ENCODE measurements around the gene PLIN5. TPM values are rescaled to one million over a fixed set of nuclear protein-coding genes. Genes with fewer than 3 reads are reported as not detected.

Gene PLIN5
- total and polyA plus RNA-seq, 9 donors, result 8.8 to 149 (median 85.0) TPM

- Histone ChIP-seq H3K27ac (no peak overlapping the region), H3K4me3 (no peak overlapping the region), H3K4me1 (ENCODE audit: insufficient read depth) (peaks cover 2% of the 10 kb centered on the region), H3K9me3 (no peaks in the 10 kb centered on the region), H3K36me3 (no peaks in the 10 kb centered on the region), H3K27me3 (no peaks in the 10 kb centered on the region)
- intact Hi-C loops (cut with DNase I), result loop anchor here in 1 of 4 donors (10.0 kb wide), 1 partner anchor 288 kb away; no protein-coding TSS in a partner anchor
- 67 to 78% (median 70%) methylated on average over 18 of the region's 18 CpGs for WGBS, 3 donors
- peak in 1 of 5 donors; percentile 18 for DNase-seq
- TF ChIP-seq EP300 (IDR thresholded peaks at IDR 0.05), result no peak
- TF ChIP-seq POLR2A (IDR thresholded peaks at IDR 0.05), result no peak
- no peak for TF ChIP-seq CTCF (IDR thresholded peaks at IDR 0.05)
These were observed 17.4 kb upstream of the PLIN5 start for GRCh38 chr19:4552525-4552819.

- Histone ChIP-seq H3K4me1 (ENCODE audit: insufficient read depth) (peaks cover 2% of the 10 kb centered on the region), H3K27ac (no peak overlapping the region), H3K27me3 (no peaks in the 10 kb centered on the region), H3K9me3 (no peaks in the 10 kb centered on the region), H3K4me3 (no peak overlapping the region), H3K36me3 (no peaks in the 10 kb centered on the region)
- DNase-seq, result peak in 1 of 5 donors; percentile 17
- WGBS, 3 donors, result 80 to 85% (median 82%) methylated on average over 26 of the region's 26 CpGs
- no peak for TF ChIP-seq CTCF (IDR thresholded peaks at IDR 0.05)
- TF ChIP-seq EP300 (IDR thresholded peaks at IDR 0.05), result no peak
- TF ChIP-seq POLR2A (IDR thresholded peaks at IDR 0.05), result no peak
- intact Hi-C loops (cut with DNase I), result loop anchor here in 1 of 4 donors (10.0 kb wide), 1 partner anchor 286 kb away; no protein-coding TSS in a partner anchor
These were observed 15.5 kb upstream of the PLIN5 start for GRCh38 chr19:4550479-4551050.

- Histone ChIP-seq H3K9me3 (no peaks in the 10 kb centered on the region), H3K27ac (no peak overlapping the region), H3K36me3 (no peaks in the 10 kb centered on the region), H3K27me3 (no peaks in the 10 kb centered on the region), H3K4me1 (ENCODE audit: insufficient read depth) (peaks cover 2% of the 10 kb centered on the region), H3K4me3 (no peak overlapping the region)
- TF ChIP-seq CTCF (IDR thresholded peaks at IDR 0.05) (no peak), EP300 (IDR thresholded peaks at IDR 0.05) (no peak), POLR2A (IDR thresholded peaks at IDR 0.05) (no peak)
- no peak for DNase-seq
- intact Hi-C loops (cut with DNase I), result loop anchor here in 1 of 4 donors (10.0 kb wide), 1 partner anchor 285 kb away; no protein-coding TSS in a partner anchor
- 88 to 92% (median 88%) methylated on average over 18 of the region's 18 CpGs for WGBS, 3 donors
These were observed 15.0 kb upstream of the PLIN5 start for GRCh38 chr19:4550018-4550417.

GRCh38 chr19:4548238-4548584 is 13.2 kb upstream of the PLIN5 start:
- Histone ChIP-seq H3K27me3 (no peaks in the 10 kb centered on the region), H3K4me3 (no peak overlapping the region), H3K27ac (no peak overlapping the region), H3K4me1 (ENCODE audit: insufficient read depth) (peaks cover 2% of the 10 kb centered on the region), H3K9me3 (no peaks in the 10 kb centered on the region), H3K36me3 (no peaks in the 10 kb centered on the region)
- TF ChIP-seq CTCF (IDR thresholded peaks at IDR 0.05), result no peak
- no peak for TF ChIP-seq POLR2A (IDR thresholded peaks at IDR 0.05)
- no peak for TF ChIP-seq EP300 (IDR thresholded peaks at IDR 0.05)
- 53 to 67% (median 64%) methylated on average over 14 of the region's 14 CpGs for WGBS, 3 donors
- DNase-seq, result no peak
- intact Hi-C loops (cut with DNase I), result no loop called here
